ENCODE results near the gene SLC22A17. TPM values are rescaled to one million over a fixed set of nuclear protein-coding genes. Genes with fewer than 3 reads are reported as not detected.

SLC22A17 gene
- polyA plus RNA-seq, 1 experiment: 14.0 TPM

- CTCF ChIA-PET: interaction anchor here (1.2 to 8.1 kb wide), 3 partner anchors 8 to 49 kb away, joined by 3 to 132 read pairs (median 6); no protein-coding TSS in a partner anchor
- POLR2A ChIA-PET: no interaction called here
- Histone ChIP-seq H3K27me3 (ENCODE audit: control insufficient read depth, insufficient read depth, low read length) (peaks cover 10% of the 10 kb centered on the region), H3K4me3 (ENCODE audit: low read depth, low read length) (no peak overlapping the region), H3K36me3 (ENCODE audit: control insufficient read depth, insufficient read depth, low read length) (no peaks in the 10 kb centered on the region)
- TF ChIP-seq, protein P1, sequence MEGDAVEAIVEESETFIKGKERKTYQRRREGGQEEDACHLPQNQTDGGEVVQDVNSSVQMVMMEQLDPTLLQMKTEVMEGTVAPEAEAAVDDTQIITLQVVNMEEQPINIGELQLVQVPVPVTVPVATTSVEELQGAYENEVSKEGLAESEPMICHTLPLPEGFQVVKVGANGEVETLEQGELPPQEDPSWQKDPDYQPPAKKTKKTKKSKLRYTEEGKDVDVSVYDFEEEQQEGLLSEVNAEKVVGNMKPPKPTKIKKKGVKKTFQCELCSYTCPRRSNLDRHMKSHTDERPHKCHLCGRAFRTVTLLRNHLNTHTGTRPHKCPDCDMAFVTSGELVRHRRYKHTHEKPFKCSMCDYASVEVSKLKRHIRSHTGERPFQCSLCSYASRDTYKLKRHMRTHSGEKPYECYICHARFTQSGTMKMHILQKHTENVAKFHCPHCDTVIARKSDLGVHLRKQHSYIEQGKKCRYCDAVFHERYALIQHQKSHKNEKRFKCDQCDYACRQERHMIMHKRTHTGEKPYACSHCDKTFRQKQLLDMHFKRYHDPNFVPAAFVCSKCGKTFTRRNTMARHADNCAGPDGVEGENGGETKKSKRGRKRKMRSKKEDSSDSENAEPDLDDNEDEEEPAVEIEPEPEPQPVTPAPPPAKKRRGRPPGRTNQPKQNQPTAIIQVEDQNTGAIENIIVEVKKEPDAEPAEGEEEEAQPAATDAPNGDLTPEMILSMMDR (IDR thresholded peaks at IDR 0.05; ENCODE audit: insufficient read depth, low read depth, low read length): no peak
- no peak for DNase-seq (ENCODE audit: low read depth)
Observed at GRCh38 chr14:23375527-23376251, 23.0 kb upstream of the SLC22A17 start.

- TF ChIP-seq, protein P1 (IDR thresholded peaks at IDR 0.05; ENCODE audit: insufficient read depth, low read depth, low read length): no peak
- Histone ChIP-seq H3K36me3 (ENCODE audit: control insufficient read depth, insufficient read depth, low read length) (no peaks in the 10 kb centered on the region), H3K27me3 (ENCODE audit: control insufficient read depth, insufficient read depth, low read length) (peaks cover 12% of the 10 kb centered on the region), H3K4me3 (ENCODE audit: low read depth, low read length) (no peak overlapping the region)
- ChIA-PET POLR2A (no interaction called here), CTCF (no interaction called here)
- no peak for DNase-seq (ENCODE audit: low read depth)
Observed at GRCh38 chr14:23373041-23373440, 20.4 kb upstream of the SLC22A17 start.

GRCh38 chr14:23372509-23372908 lies 19.8 kb upstream of the SLC22A17 start, which contains the start of gene IL25:
IL25 (plus strand) TSS chr14:23372809.
- H3K36me3 ChIP-seq (ENCODE audit: control insufficient read depth, insufficient read depth, low read length): no peaks in the 10 kb centered on the region
- no peak within 1 kb of the TSS for H3K4me3 ChIP-seq (ENCODE audit: low read depth, low read length)
- no peak for DNase-seq (ENCODE audit: low read depth)
- ChIA-PET POLR2A (no interaction called here), CTCF (interaction anchor here (1.2 kb wide), 1 partner anchor 20 kb away, joined by 3 read pairs; the partner anchor contains the start of gene SLC22A17)
- H3K27me3 ChIP-seq (ENCODE audit: control insufficient read depth, insufficient read depth, low read length): peaks cover 14% of the 10 kb centered on the region
- TF ChIP-seq, protein P1 (IDR thresholded peaks at IDR 0.05; ENCODE audit: insufficient read depth, low read depth, low read length): no peak

GRCh38 chr14:23371865-23372264 lies 19.2 kb upstream of the SLC22A17 start:
- TF ChIP-seq, protein P1 (IDR thresholded peaks at IDR 0.05; ENCODE audit: insufficient read depth, low read depth, low read length): no peak
- H3K36me3 ChIP-seq (ENCODE audit: control insufficient read depth, insufficient read depth, low read length): no peaks in the 10 kb centered on the region
- CTCF ChIA-PET: interaction anchor here (1.2 kb wide), 1 partner anchor 19 kb away, joined by 3 read pairs; the partner anchor contains the start of gene SLC22A17
- no peak for DNase-seq (ENCODE audit: low read depth)
- peaks cover 12% of the 10 kb centered on the region for H3K27me3 ChIP-seq (ENCODE audit: control insufficient read depth, insufficient read depth, low read length)
- no peak overlapping the region for H3K4me3 ChIP-seq (ENCODE audit: low read depth, low read length)
- POLR2A ChIA-PET: no interaction called here

DNA sequence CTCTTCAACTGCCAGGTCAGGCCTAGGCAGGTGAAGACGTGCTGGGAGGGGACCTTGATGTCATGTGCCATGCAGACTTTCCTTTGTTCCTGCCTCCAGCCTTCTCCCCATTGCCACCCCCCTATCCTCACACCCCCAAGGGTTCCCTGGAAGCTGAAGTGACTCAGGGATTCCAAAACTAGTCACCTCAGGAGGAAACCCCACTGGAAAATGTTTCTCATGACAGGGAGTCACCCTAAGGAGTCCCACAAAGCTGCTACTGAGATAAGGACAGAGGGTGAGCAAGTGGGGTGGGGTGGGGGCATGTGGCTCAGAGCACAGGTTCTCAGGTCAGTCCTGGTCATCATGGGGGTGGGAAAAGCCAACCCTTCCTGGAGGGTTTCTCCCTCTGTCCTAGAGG lies 17.5 kb upstream of the SLC22A17 start:
- H3K4me3 ChIP-seq (ENCODE audit: low read depth, low read length): no peak overlapping the region
- no peaks in the 10 kb centered on the region for H3K36me3 ChIP-seq (ENCODE audit: control insufficient read depth, insufficient read depth, low read length)
- DNase-seq (ENCODE audit: low read depth): no peak
- ChIA-PET POLR2A (no interaction called here), CTCF (interaction anchor here (0.6 to 4.5 kb wide), 4 partner anchors 9 to 29 kb away, joined by 3 to 41 read pairs (median 3); no protein-coding TSS in a partner anchor)
- TF ChIP-seq, protein P1 (IDR thresholded peaks at IDR 0.05; ENCODE audit: insufficient read depth, low read depth, low read length): no peak
- H3K27me3 ChIP-seq (ENCODE audit: control insufficient read depth, insufficient read depth, low read length): peaks cover 12% of the 10 kb centered on the region

All from BJ (cell line).